NK-92 treated with Interleukin-12 subunit alpha and Interleukin-12 subunit beta, amount 100 ng/mL, for 24 hours (cell line): ENCODE data around the gene PPM1F.
"Not testable (repeated sequence)": the region's sequence is repeated elsewhere in the genome, so short reads cannot be mapped to it uniquely, and the experiment has no call there.

Experiments
- DNase-seq: peaks from one replicate; lab custom pipeline; 2025; lab: John Stamatoyannopoulos, UW

Gene PPM1F

DNA sequence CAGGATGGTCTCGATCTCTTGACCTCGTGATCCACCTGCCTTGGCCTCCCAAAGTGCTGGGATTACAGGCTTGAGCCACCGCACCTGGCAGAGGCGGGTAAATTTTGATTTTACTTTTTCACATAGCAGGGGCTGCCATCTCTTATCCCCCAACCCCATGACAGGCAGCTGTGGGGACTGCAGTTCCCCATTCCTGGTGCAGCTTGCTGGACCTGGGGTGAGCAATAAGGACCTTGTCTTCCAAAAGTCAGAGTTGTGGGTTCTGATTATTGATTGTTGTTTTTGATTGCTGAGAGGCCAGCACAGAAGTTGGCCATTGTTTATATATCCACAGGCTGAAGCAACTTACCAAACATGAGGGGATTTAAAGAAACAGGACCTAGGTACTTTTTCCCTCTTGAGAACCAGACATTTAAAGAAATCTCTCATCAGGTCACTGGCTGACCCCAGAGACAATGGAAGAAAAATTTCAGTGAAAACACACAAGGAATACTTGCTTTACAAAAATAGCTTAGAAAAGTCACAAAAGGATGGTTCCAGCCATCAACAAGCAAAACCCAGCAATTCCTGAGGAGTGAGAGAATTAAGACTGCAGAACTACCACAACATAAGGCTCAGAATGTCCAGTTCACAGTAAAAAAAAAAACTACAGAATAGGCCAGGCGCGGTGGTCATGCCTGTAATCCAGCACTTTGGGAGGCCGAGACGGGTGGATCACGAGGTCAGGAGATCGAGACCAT is 63.2 kb downstream of the PPM1F start:
- DNase-seq: no peak

- DNase-seq: no peak
These were observed 64.8 kb downstream of the PPM1F start for GRCh38 chr22:21887841-21888240.

DNA sequence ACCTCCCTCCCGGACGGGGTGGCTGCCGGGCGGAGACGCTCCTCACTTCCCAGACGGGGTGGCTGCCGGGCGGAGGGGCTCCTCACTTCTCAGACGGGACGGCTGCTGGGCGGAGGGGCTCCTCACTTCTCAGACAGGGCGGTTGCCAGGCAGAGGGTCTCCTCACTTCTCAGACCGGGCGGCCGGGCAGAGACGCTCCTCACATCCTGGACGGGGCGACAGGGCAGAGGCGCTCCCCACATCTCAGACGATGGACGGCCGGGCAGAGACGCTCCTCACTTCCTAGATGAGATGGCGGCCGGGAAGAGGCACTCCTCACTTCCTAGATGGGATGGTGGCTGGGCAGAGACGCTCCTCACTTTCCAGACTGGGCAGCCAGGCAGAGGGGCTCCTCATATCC is 68.7 kb downstream of the PPM1F start:
- DNase-seq: not testable (repeated sequence)

DNA sequence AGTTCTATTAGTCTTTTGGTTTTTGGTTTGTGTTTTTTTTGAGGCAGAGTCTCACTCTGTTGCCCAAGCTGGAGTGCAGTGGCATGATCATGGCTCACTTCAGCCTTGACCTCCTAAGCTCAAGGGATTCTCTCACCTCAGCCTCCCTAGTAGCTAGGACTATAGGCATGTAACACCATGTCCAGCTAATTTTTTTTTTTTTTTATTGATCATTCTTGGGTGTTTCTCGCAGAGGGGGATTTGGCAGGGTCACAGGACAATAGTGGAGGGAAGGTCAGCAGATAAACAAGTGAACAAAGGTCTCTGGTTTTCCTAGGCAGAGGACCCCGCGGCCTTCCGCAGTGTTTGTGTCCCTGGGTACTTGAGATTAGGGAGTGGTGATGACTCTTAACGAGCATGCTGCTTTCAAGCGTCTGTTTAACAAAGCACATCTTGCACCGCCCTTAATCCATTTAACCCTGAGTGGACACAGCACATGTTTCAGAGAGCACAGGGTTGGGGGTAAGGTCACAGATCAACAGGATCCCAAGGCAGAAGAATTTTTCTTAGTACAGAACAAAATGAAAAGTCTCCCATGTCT is 69.8 kb downstream of the PPM1F start:
- DNase-seq: not testable (repeated sequence)

DNA sequence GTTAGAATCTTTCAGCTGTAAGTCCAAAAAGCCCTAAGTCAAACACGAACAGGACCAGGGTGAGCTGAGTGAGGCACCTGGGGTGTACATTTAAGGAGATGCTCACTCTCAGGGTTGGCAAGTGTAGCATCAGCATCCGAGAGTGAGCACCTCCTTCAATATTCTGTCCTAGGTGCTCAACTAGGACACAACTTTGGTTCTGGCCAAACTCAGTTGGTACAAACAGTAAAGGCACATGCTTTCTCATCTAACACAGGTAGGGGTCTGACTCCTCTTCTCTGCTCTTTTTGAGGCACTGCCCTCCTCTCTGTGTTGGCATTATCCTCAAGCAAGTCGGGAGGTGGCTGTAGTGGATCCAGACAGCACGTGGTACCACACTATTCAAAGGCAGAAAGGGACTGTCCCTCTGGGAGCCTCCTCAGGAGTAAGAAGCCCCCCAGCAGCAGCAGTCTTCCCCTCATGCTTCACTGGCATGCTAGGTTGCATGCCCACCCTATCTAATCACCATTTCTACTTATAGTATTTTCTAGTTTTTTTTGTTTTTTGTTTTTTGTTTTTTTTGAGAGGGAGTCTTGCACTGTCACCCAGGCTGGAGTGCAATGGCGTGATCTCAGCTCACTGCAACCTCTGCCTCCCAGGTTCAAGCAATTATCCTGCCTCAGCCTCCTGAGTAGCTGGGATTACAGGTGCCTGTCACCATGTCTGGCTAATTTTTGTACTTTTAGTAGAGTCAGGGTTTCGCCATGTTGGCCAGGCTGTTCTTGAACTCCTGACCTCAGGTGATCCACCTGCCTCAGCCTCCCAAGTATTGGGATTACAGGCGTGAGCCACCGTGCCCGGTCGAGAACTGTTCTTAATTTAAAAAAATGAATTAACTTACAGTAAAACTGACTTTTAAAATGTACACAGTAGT is 70.6 kb downstream of the PPM1F start:
- no peak for DNase-seq

DNA sequence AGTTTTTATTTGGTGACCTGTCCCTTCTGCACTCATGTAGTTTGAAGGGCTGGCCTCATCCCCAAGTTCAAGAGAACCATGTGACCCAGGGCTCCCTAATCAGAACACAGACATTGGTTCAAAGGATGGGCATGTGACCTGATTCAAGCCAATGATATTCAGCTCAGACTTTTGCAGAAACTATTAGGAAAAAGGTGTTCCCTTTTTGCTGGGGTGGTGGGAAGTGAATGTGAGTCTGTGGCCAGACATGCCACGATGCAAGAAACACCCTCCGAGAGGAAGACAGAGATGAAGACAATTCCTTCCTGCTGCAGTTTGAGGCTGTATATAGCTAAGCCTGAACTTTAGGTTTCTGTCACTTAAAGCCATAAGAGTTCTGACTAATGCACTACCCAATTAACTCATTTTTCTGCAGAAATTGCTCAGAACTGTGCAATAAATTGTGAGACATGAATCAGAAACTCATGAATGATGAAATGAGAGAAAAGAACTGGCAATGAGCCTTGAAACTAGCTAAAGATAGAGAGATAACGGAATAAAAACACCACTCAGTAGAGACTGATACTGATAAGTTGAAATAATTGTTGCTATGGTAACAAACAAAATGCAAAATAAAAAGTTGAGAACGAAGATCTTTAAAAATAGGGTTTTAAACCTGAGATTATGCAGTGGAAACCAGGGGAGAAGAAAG is 76.0 kb downstream of the PPM1F start:
- no peak for DNase-seq

DNA sequence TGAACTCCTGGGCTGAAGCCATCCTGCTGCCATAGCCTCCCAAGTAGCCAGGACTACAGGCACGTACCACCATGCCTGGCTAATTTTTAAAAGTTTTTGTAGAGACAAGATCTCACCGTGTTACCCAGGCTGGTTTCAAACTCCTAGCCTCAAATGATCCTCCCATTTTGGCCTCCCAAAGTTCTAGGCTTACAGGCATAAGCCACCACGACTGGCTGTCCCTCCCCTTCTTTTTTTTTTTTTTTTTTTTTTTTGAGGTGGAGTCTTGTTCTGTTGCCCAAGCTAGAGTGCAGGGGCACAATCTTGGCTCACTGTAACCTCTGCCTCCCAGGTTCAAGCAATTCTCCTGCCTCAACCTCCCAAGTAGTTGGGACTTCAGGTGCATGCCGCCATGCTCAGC is 77.7 kb downstream of the PPM1F start:
- not testable (repeated sequence) for DNase-seq

DNA sequence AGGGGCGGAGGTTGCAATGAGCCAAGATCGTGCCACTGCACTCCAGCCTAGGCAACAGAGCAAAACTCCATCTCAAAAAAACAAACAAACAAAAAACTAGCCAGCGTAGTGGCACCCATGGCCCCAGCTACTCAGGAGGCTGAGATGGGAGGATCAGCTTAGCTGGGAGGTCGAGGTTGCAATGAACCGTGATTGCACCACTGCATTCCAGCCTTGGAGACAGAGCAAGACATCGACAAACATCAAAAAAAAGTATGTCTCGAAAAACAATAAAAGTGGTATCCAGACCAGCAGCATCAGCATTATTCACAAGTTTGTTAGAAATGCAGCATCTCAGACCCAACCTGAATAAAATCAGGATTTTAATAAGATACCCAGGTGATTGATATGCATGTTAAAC is 79.0 kb downstream of the PPM1F start:
- DNase-seq: no peak

GRCh38 chr22:21872741-21873140 is 79.9 kb downstream of the PPM1F start:
- DNase-seq: not testable (repeated sequence)
